SKM-1 (cell line): ENCODE data around the gene ST6GALNAC3.
"Not testable (repeated sequence)": the region's sequence is repeated elsewhere in the genome, so short reads cannot be mapped to it uniquely, and the experiment has no call there.

ENCODE experiments used
- DNase-seq: peaks from one replicate; lab custom pipeline; 2025; ENCODE audit not compliant: unreplicated experiment; lab: John Stamatoyannopoulos, UW

The ST6GALNAC3 gene

DNA sequence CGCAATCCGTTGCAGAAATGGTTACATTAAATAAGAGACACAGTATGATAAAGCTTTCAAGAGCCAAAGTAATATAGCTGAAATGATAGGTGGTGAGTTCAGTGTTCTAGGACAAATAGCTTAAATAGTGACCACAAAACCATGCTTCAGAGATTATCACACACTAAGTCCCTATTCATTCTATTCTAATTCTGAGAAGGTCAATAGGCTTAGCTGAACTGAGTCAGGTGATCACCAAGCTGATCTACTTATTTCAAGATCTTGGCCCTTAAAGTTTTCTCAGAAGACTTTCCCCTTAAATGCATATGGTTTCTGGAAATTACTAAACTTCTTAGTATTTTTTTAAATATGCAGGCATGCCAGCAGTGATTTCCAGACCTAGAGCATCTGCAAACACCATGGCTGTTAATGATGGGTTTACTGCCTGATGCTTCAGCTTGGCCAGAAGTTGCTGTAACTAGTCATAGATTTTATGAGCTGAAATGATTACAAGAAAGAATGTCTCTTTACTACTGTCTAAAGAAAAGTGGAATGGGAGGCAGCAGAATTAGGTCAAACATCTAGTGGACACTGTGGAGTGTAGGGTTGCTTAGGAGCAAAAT, 242.9 kb downstream of the ST6GALNAC3 start:
- no peak for DNase-seq

- peak; percentile 20 for DNase-seq
Observed at GRCh38 chr1:76330991-76331603, 256.6 kb downstream of the ST6GALNAC3 start.

DNA sequence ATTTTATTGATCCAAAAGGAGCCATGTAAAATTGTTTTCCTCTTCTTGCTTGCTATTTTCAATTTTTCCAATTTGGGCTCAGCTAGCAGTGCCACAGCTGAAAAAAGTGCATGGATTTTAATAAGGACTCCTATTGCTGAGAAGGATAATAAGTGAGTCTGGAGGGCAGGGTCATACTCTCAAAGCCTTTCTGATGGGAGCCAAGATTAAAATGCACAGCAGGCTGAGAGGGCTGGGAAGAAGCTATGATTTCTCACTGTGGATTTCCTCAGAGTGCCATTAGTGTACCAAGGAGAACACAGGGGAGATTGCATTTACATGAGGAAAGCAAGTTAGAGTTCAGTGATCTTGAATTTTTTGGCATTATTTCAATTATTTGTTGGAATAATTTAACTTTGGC, 261.3 kb downstream of the ST6GALNAC3 start:
- DNase-seq = no peak

DNA sequence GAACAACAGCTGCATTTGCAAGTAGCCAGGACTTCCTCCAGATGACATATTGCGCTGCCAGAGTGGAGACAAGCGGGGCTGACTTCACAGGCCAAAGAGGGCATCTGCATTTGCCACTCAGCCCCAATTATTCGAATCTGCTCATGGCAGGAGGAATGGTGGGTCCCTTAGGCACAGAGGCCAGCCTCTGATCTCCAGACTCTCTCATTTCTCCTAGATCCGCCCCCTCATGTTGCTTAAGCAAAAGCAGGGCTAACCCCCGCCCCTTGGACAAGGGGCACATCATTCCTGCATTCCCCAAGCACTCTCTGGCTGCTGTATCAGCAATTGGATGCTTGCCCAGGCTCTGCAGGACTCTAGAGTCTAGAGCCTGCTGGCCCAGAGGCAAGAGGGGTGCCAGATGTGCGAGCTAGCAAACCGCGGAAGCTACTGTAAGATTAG, 262.4 kb downstream of the ST6GALNAC3 start:
- no peak for DNase-seq

DNA sequence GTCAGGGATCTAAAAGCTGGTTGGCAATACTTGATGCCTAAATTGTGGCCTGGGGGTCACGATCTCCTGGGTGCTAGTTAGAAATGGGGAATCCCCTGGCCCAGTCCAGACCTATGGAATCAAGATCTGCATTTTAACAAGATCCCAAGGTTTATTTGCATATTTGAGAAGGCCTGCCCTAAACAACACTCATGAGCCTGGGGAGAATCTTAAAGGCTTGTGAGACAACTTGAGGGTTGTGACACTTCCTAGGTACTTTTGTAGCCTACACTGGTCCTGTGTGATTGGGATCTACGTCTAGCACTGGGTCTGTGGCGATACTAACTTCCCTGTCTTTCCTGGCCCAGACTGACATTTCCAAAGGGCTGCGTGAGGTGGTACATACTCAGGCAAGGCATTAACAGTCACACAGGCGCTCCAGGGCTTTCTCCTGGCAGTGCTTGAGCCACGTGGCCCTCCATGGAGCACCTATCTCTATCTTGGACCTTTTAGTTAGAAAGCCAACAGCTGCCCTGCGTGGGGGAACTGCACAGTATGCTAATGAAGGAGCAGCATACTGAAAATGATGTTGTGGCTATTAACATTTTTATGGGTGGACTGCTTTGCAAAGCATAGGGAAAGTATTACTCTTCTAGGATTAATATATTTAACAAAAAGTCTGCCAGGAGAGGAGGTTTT, 263.1 kb downstream of the ST6GALNAC3 start:
- no peak for DNase-seq

- no peak for DNase-seq
Observed at GRCh38 chr1:76340056-76340455, 265.5 kb downstream of the ST6GALNAC3 start.

GRCh38 chr1:76341816-76342215, 267.3 kb downstream of the ST6GALNAC3 start:
- not testable (repeated sequence) for DNase-seq

DNA sequence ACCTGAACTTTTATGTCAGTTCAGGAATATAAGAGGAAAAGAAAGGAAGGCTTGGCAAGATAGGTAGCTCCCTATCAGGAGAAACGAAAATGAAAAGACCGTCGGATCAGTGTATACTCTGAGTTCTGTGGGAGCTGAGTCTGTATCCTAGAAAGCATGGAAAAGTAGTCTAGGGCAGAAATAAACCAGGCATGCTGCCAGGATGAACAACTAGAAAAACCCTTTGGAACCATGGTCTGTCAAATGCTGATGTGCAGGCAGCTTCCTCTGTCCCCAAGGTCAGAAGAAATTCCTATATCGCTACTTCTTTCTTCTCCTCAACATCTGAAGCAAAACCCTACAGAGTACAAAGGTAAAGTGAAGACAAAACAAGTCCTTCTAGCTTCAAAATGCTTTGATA, 268.8 kb downstream of the ST6GALNAC3 start:
- no peak for DNase-seq

DNA sequence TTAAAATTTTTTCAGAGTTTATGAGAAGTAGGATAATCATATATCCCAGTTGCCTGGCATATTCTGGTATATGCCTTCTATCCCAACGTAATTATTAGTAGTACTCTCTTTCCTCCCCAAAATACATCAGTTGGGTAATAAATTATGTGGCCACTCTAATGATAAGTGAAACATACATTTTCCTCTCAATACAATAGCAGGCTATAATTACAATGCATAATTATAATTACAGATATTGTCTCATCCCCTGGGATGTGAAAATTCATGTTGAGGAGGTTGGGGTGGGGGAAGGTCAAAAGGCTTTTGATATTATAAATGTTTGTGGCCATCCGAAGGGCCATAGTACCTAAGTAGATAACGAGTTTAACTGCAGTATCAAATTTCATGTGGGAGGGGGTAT, 277.1 kb downstream of the ST6GALNAC3 start:
- no peak for DNase-seq

DNA sequence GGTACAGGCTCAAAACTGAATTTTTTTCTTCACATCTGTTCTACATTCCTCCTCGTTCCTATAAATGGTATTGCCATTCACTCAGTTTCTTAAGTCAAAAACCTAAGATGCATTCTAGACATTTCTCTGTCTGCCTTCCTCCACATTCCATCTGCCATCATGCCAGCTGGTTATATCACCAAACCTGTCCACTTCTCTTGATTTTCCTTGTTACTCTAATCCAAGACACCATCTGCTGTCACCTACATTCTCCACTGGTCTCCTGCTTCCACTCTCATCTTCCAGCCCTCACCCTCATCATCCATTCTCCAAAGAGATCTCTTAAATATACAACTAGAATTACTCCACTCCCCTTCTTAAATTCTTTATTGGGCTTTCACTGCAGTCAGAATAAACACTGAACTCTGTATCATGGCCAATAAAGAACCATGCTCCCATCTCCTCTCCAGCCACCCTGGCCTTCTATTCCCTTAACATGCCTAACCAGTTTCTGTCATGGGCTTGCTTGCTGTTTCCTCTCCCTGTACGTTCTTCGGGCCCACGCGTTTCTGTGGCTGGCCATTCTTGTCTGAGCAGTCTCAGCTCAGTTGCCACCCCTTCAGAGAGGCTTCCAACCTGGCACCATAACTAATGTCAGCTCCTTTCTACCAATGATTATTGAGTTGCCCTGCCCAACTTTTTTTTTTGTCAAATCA, 278.3 kb downstream of the ST6GALNAC3 start:
- DNase-seq = no peak

GRCh38 chr1:76354236-76354635, 279.7 kb downstream of the ST6GALNAC3 start:
- no peak for DNase-seq

GRCh38 chr1:76366726-76367125, 292.2 kb downstream of the ST6GALNAC3 start:
- DNase-seq = no peak

GRCh38 chr1:76371941-76372340, 297.4 kb downstream of the ST6GALNAC3 start:
- DNase-seq = no peak

DNA sequence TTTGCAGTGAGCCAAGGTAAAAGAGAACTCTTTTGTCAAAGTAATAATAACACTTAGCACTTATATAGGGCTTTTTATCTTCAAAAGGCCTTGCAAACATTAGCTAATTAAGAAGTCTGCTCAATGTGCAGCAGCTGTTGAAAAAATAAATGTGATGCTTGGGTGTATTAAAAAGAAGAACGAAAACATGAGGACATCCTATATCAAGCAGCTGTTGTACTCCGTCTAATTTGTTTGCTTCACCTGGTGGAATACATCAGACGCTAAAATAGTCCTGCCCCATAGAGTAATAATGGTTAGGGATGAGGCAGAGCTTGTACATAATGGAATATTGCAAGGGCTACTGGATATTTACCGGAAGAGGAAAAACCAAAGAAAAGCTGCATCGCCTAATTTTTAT, 299.5 kb downstream of the ST6GALNAC3 start:
- no peak for DNase-seq

- DNase-seq = no peak
Observed at GRCh38 chr1:76377247-76377646, 302.7 kb downstream of the ST6GALNAC3 start.

GRCh38 chr1:76379506-76379905, 305.0 kb downstream of the ST6GALNAC3 start:
- no peak for DNase-seq

DNA sequence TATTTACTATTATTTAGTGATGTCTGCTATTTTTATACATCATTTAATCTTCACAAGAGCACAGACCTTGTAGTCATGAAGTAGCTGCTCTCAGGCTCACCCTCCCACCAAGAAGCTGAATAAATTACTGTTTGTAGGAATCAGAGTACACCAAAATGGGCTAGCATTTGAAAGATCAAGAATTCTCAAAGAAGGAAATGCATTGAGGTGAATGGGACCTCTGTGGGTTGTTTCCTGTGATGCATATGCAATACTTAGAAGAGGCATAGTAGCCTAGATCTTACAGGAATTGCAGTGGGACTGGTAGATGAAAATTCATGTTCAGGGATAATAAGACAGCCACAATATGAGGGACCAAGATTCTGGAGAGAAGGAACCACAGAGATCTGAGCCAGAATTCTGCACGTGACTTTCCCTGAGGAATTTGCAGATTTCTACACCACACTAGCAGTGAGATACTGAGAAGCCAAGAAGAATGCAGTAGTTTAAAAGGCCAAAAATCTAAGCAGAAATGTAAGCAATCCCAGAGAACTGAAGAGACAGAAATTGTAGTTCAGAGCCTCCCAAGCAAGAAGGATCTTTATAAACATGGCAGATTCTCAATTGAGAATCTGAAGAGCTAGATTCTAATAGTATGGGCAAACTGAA, 307.0 kb downstream of the ST6GALNAC3 start:
- DNase-seq = no peak

DNA sequence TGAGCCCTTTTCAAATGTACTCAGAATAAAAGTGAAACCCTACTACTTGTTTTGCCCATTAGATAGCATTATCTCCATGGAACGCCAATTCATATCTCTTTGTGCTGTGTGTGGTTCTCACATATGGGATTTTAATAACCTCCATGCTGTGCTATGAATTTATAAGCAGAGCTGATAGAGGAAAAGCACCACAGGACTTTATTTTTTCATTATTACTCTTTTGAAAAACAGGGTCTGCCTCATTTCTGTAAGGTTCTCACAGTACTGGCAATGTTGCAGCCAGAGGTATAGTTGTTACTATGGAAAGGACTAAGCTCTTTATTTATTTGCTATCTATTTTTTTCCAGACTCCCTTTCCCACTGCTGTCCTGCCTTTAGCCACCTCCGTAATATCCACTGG, 313.7 kb downstream of the ST6GALNAC3 start:
- no peak for DNase-seq

- no peak for DNase-seq
Observed at GRCh38 chr1:76390456-76390855, 315.9 kb downstream of the ST6GALNAC3 start.

DNA sequence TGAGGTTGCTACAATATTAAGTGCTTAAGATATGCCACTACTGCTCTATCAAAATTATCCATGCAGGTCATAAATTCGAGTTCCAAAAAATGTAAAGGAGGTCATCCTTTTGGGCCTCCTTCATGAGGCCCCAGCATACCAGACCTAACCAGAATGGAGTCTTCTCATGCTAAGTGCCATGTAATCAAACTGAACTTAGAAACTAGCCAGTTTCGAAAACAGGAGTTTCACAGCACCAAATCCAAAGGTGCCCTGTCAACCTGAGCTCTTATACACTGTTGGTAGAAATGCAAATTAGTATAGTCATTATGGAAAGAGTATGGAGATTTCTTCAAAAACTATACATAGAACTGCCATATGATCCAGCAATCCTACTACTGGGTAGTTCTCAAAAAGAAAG, 320.5 kb downstream of the ST6GALNAC3 start:
- no peak for DNase-seq

- DNase-seq = no peak
Observed at GRCh38 chr1:76402128-76402527, 327.6 kb downstream of the ST6GALNAC3 start.
